Astrocyte (in vitro differentiated cells and primary cell): ENCODE measurements around the gene BATF. TPM values are rescaled to one million over a fixed set of nuclear protein-coding genes. Genes with fewer than 3 reads are reported as not detected.

Experiments used
- DNase-seq: peaks from one replicate; pipeline ENCODE4 v3.0.0-alpha.2; 2010; ENCODE audit warnings: low read depth
- FAIRE-seq: peaks from 2 replicates; lab custom pipeline; 2011; peaks lifted over from hg19 to GRCh38; lab: Jason Lieb, UNC
- H2AFZ ChIP-seq: 2 replicates; pipeline ENCODE4 v1.6.0; 2012; ENCODE audit warnings: low read depth, low read length, inconsistent platforms
- H3K27ac ChIP-seq: 2 replicates; pipeline ENCODE4 v1.5.1; 2011; ENCODE audit warnings: low read depth, low read length, inconsistent platforms
- H3K27me3 ChIP-seq: 2 replicates; pipeline ENCODE4 v1.6.0; 2011; ENCODE audit warnings: low read length, inconsistent platforms; ENCODE audit not compliant: insufficient read depth
- H3K36me3 ChIP-seq: 2 replicates; pipeline ENCODE4 v1.5.1; 2011; ENCODE audit warnings: low read length, inconsistent platforms; ENCODE audit not compliant: insufficient read depth
- H3K4me1 ChIP-seq: 2 replicates; pipeline ENCODE4 v1.5.1; 2011; ENCODE audit warnings: low read length, inconsistent platforms; ENCODE audit not compliant: insufficient read depth
- H3K4me2 ChIP-seq: 2 replicates; pipeline ENCODE4 v1.6.0; 2012; ENCODE audit warnings: low read length, inconsistent platforms
- H3K4me3 ChIP-seq: 2 replicates; pipeline ENCODE4 v1.5.1; 2011; ENCODE audit warnings: low read depth, mild to moderate bottlenecking, low read length, inconsistent platforms; ENCODE audit not compliant: insufficient read depth
- H3K79me2 ChIP-seq: 2 replicates; pipeline ENCODE4 v1.6.0; 2012; ENCODE audit warnings: mild to moderate bottlenecking, low read length, inconsistent platforms; ENCODE audit not compliant: insufficient read depth
- H3K9ac ChIP-seq: 2 replicates; pipeline ENCODE4 v1.6.0; 2012; ENCODE audit warnings: mild to moderate bottlenecking, low read length, inconsistent platforms
- H3K9me3 ChIP-seq: 2 replicates; pipeline ENCODE4 v1.5.1; 2012; ENCODE audit warnings: low read depth, mild to moderate bottlenecking, low read length, inconsistent platforms; ENCODE audit not compliant: insufficient read depth
- H4K20me1 ChIP-seq: 2 replicates; pipeline ENCODE4 v1.6.0; 2012; ENCODE audit warnings: low read length, inconsistent platforms; ENCODE audit not compliant: insufficient read depth
- H3K27ac Mint-ChIP-seq: one replicate; pipeline ENCODE4 v1.8.0; 2021; ENCODE audit warnings: mild to moderate bottlenecking, mixed read lengths; ENCODE audit not compliant: unreplicated experiment
- H3K27me3 Mint-ChIP-seq: one replicate; pipeline ENCODE4 v1.8.0; 2021; ENCODE audit warnings: low read depth, mixed read lengths; ENCODE audit not compliant: unreplicated experiment
- H3K36me3 Mint-ChIP-seq: one replicate; pipeline ENCODE4 v1.8.0; 2021; ENCODE audit warnings: low read depth, mixed read lengths; ENCODE audit not compliant: unreplicated experiment
- H3K4me1 Mint-ChIP-seq: one replicate; pipeline ENCODE4 v1.8.0; 2021; ENCODE audit warnings: low read depth, mixed read lengths; ENCODE audit not compliant: unreplicated experiment
- H3K4me3 Mint-ChIP-seq: one replicate; pipeline ENCODE4 v1.8.0; 2021; ENCODE audit warnings: mild to moderate bottlenecking, moderate library complexity, mixed read lengths; ENCODE audit not compliant: unreplicated experiment
- H3K9me3 Mint-ChIP-seq: one replicate; pipeline ENCODE4 v1.8.0; 2021; ENCODE audit warnings: mild to moderate bottlenecking, mixed read lengths; ENCODE audit not compliant: unreplicated experiment
- EZH2 ChIP-seq: IDR thresholded peaks from 2 replicates; pipeline ENCODE4 v1.6.1; 2012; ENCODE audit warnings: mild to moderate bottlenecking, low read length, inconsistent platforms; ENCODE audit not compliant: insufficient read depth
- total RNA-seq: library from RNA; stranded (reverse); gene quantifications from 2 replicates; pipeline ENCODE4 v1.2.1, GENCODE V29; 2021
- TF ChIP-seq, protein P1 (sequence below): IDR thresholded peaks from 2 replicates; pipeline ENCODE4 v1.5.1; 2011; ENCODE audit warnings: low read depth, mild to moderate bottlenecking, inconsistent platforms, low read length, moderate library complexity; ENCODE audit not compliant: insufficient read depth

BATF gene
- total RNA-seq, 1 donor from 2014 or later = not detected

DNA sequence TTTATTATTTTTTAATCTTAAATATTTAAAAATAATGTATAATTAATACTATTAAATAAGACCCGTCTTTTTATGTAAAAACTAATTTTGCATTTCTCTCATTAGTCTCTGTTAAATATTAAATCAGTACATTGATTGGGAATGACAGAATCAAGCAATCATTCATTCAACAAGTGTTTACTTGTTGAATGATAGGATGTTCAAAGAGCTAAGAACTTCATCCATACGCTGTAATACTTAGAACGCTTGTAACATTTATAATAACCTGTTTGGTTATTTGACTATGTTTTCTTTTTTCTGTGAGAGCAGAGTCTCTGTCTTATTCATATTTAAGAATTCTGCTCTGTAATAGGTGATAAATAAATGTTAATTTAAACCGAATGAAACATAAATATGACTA is 2.9 kb upstream of the BATF start:
- H3K4me1 Mint-ChIP-seq = peaks cover 5% of the 10 kb centered on the region
- no peaks in the 10 kb centered on the region for H3K36me3 Mint-ChIP-seq
- H3K27me3 Mint-ChIP-seq = peaks cover 11% of the 10 kb centered on the region
- H4K20me1 ChIP-seq = no peaks in the 10 kb centered on the region
- H3K4me3 Mint-ChIP-seq = no peak overlapping the region
- no peak overlapping the region for H3K27ac ChIP-seq
- FAIRE-seq = no peak
- H3K27me3 ChIP-seq = peaks cover 18% of the 10 kb centered on the region
- TF ChIP-seq, protein P1, sequence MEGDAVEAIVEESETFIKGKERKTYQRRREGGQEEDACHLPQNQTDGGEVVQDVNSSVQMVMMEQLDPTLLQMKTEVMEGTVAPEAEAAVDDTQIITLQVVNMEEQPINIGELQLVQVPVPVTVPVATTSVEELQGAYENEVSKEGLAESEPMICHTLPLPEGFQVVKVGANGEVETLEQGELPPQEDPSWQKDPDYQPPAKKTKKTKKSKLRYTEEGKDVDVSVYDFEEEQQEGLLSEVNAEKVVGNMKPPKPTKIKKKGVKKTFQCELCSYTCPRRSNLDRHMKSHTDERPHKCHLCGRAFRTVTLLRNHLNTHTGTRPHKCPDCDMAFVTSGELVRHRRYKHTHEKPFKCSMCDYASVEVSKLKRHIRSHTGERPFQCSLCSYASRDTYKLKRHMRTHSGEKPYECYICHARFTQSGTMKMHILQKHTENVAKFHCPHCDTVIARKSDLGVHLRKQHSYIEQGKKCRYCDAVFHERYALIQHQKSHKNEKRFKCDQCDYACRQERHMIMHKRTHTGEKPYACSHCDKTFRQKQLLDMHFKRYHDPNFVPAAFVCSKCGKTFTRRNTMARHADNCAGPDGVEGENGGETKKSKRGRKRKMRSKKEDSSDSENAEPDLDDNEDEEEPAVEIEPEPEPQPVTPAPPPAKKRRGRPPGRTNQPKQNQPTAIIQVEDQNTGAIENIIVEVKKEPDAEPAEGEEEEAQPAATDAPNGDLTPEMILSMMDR = no peak
- H2AFZ ChIP-seq = no peak overlapping the region
- no peaks in the 10 kb centered on the region for H3K79me2 ChIP-seq
- no peaks in the 10 kb centered on the region for H3K9me3 Mint-ChIP-seq
- H3K4me3 ChIP-seq = no peak overlapping the region
- H3K4me2 ChIP-seq = no peak overlapping the region
- no peaks in the 10 kb centered on the region for H3K9me3 ChIP-seq
- H3K9ac ChIP-seq = no peak overlapping the region
- H3K36me3 ChIP-seq = no peaks in the 10 kb centered on the region
- no peaks in the 10 kb centered on the region for H3K4me1 ChIP-seq
- DNase-seq = no peak
- H3K27ac Mint-ChIP-seq = no peak overlapping the region

- no peak for FAIRE-seq
- H3K4me1 ChIP-seq = no peaks in the 10 kb centered on the region
Measured at GRCh38 chr14:75519826-75520728, 2.2 kb upstream of the BATF start.

More at GRCh38 chr14:75519826-75520728, 2.2 kb upstream of the BATF start:
- Histone ChIP-seq H2AFZ (no peak overlapping the region), H3K4me2 (no peak overlapping the region), H3K27ac (no peak overlapping the region), H3K9me3 (no peaks in the 10 kb centered on the region), H3K36me3 (no peaks in the 10 kb centered on the region), H3K4me3 (no peak overlapping the region), H4K20me1 (no peaks in the 10 kb centered on the region), H3K27me3 (peaks cover 16% of the 10 kb centered on the region), H3K79me2 (no peaks in the 10 kb centered on the region), H3K9ac (no peak overlapping the region)
- no peak for DNase-seq
- peaks cover 13% of the 10 kb centered on the region for H3K27me3 Mint-ChIP-seq
- H3K27ac Mint-ChIP-seq = no peak overlapping the region
- TF ChIP-seq, protein P1 = no peak
- no peak for TF ChIP-seq EZH2
- H3K4me1 Mint-ChIP-seq = peaks cover 5% of the 10 kb centered on the region
- no peak overlapping the region for H3K4me3 Mint-ChIP-seq
- H3K9me3 Mint-ChIP-seq = no peaks in the 10 kb centered on the region
- H3K36me3 Mint-ChIP-seq = no peaks in the 10 kb centered on the region
